ENCODE data around the gene CHSY1.

The CHSY1 gene

GRCh38 chr15:101188637-101189408 is 63.0 kb downstream of the CHSY1 start:
- TF ChIP-seq CTCF (IDR thresholded peaks at IDR 0.05; ENCODE audit: insufficient read depth, low read length, missing control alignments) = no peak
- CTCF ChIA-PET = no interaction called here
- no peak overlapping the region for H3K4me3 ChIP-seq (ENCODE audit: low read depth, low read length)
- POLR2A ChIA-PET = interaction anchor here (1.3 to 2.1 kb wide), 3 partner anchors 10 to 63 kb away, joined by 3 to 6 read pairs (median 4); partner anchors contain the start of gene CHSY1
- DNase-seq (ENCODE audit: low read depth, low spot score) = peak; percentile 76

GRCh38 chr15:101187820-101188636 is 63.8 kb downstream of the CHSY1 start:
- ChIA-PET CTCF (no interaction called here), POLR2A (interaction anchor here (1.3 to 2.1 kb wide), 2 partner anchors 14 to 64 kb away, joined by 3 to 6 read pairs; partner anchors contain the start of gene CHSY1)
- H3K4me3 ChIP-seq (ENCODE audit: low read depth, low read length) = no peak overlapping the region
- DNase-seq (ENCODE audit: low read depth, low spot score) = no peak
- no peak for TF ChIP-seq CTCF (IDR thresholded peaks at IDR 0.05; ENCODE audit: insufficient read depth, low read length, missing control alignments)

- ChIA-PET POLR2A (no interaction called here), CTCF (interaction anchor here (0.9 kb wide), 1 partner anchor 10 kb away, joined by 5 read pairs; no protein-coding TSS in a partner anchor)
- no peak overlapping the region for H3K4me3 ChIP-seq (ENCODE audit: low read depth, low read length)
- no peak for TF ChIP-seq CTCF (IDR thresholded peaks at IDR 0.05; ENCODE audit: insufficient read depth, low read length, missing control alignments)
- DNase-seq (ENCODE audit: low read depth, low spot score) = no peak
Measured at GRCh38 chr15:101185770-101186169, 66.1 kb downstream of the CHSY1 start.

- CTCF ChIA-PET = interaction anchor here (0.9 kb wide), 1 partner anchor 10 kb away, joined by 5 read pairs; no protein-coding TSS in a partner anchor
- no peak for TF ChIP-seq CTCF (IDR thresholded peaks at IDR 0.05; ENCODE audit: insufficient read depth, low read length, missing control alignments)
- POLR2A ChIA-PET = no interaction called here
- H3K4me3 ChIP-seq (ENCODE audit: low read depth, low read length) = no peak overlapping the region
- DNase-seq (ENCODE audit: low read depth, low spot score) = no peak
Measured at GRCh38 chr15:101185336-101185735, 66.5 kb downstream of the CHSY1 start.

GRCh38 chr15:101184830-101185229 is 67.0 kb downstream of the CHSY1 start:
- ChIA-PET POLR2A (interaction anchor here (1.0 kb wide), 1 partner anchor 67 kb away, joined by 3 read pairs; the partner anchor contains the start of gene CHSY1), CTCF (no interaction called here)
- TF ChIP-seq CTCF (IDR thresholded peaks at IDR 0.05; ENCODE audit: insufficient read depth, low read length, missing control alignments) = no peak

GRCh38 chr15:101183931-101184305 is 67.9 kb downstream of the CHSY1 start:
- TF ChIP-seq CTCF (IDR thresholded peaks at IDR 0.05; ENCODE audit: insufficient read depth, low read length, missing control alignments) = no peak

More at GRCh38 chr15:101184830-101185229, 67.0 kb downstream of the CHSY1 start:
- no peak overlapping the region for H3K4me3 ChIP-seq (ENCODE audit: low read depth, low read length)
- no peak for DNase-seq (ENCODE audit: low read depth, low spot score)

More at GRCh38 chr15:101183931-101184305, 67.9 kb downstream of the CHSY1 start:
- CTCF ChIA-PET = interaction anchor here (0.9 kb wide), 1 partner anchor 95 kb away, joined by 3 read pairs; no protein-coding TSS in a partner anchor
- H3K4me3 ChIP-seq (ENCODE audit: low read depth, low read length) = no peak overlapping the region
- POLR2A ChIA-PET = interaction anchor here (1.0 kb wide), 1 partner anchor 68 kb away, joined by 3 read pairs; the partner anchor contains the start of gene CHSY1
- DNase-seq (ENCODE audit: low read depth, low spot score) = no peak
